ENCODE results near the gene TAS2R43.
"Not testable (repeated sequence)": the region's sequence is repeated elsewhere in the genome, so short reads cannot be mapped to it uniquely, and the experiment has no call there.

DNA sequence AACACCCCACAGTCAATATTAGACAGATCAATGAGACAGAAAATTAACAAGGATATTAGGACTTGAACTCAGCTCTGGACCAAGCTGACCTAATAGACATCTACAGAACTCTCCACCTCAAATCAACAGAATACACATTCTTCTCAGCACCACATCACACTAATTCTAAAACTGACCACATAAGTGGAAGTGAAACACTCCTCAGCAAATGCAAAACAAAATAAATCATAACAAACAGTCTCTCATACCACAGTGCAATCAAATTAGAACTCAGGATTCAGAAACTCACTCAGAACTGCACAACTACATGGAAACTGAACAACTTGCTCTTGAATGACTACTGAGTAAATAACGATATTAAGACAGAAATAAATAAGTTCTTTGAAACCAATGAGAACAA, 19.1 kb upstream of the TAS2R43 start:
- TF ChIP-seq POLR2A, POLR2AphosphoS5, TAF1 (IDR thresholded peaks at IDR 0.05; ENCODE audit: low read depth, low read length): not testable (repeated sequence)

Measured in GM12891 (cell line).